ENCODE measurements around the gene FHIT.

Gene FHIT

GRCh38 chr3:59820352-59820934 lies 1430.8 kb downstream of the FHIT start:
- TF ChIP-seq, protein P1, sequence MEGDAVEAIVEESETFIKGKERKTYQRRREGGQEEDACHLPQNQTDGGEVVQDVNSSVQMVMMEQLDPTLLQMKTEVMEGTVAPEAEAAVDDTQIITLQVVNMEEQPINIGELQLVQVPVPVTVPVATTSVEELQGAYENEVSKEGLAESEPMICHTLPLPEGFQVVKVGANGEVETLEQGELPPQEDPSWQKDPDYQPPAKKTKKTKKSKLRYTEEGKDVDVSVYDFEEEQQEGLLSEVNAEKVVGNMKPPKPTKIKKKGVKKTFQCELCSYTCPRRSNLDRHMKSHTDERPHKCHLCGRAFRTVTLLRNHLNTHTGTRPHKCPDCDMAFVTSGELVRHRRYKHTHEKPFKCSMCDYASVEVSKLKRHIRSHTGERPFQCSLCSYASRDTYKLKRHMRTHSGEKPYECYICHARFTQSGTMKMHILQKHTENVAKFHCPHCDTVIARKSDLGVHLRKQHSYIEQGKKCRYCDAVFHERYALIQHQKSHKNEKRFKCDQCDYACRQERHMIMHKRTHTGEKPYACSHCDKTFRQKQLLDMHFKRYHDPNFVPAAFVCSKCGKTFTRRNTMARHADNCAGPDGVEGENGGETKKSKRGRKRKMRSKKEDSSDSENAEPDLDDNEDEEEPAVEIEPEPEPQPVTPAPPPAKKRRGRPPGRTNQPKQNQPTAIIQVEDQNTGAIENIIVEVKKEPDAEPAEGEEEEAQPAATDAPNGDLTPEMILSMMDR (IDR thresholded peaks at IDR 0.05; ENCODE audit: low read depth, low read length, missing control alignments) = no peak
- in situ Hi-C loops (cut with HindIII; ENCODE audit: low pct_ligation_motif_present, low sequenced_read_pairs) = no loop called here
- no peak overlapping the region for H3K4me3 ChIP-seq (ENCODE audit: low read depth, low read length)
- DNase-seq = peak; percentile 43
- H3K27me3 ChIP-seq (replicated peaks) = no peaks in the 10 kb centered on the region
- H3K27ac ChIP-seq = no peak overlapping the region
- H3K36me3 ChIP-seq (replicated peaks) = no peaks in the 10 kb centered on the region

GRCh38 chr3:59818919-59819300 lies 1432.3 kb downstream of the FHIT start:
- no peak for DNase-seq
- no peaks in the 10 kb centered on the region for H3K36me3 ChIP-seq (replicated peaks)
- TF ChIP-seq, protein P1 (IDR thresholded peaks at IDR 0.05; ENCODE audit: low read depth, low read length, missing control alignments) = no peak
- H3K4me3 ChIP-seq (ENCODE audit: low read depth, low read length) = no peak overlapping the region
- no peaks in the 10 kb centered on the region for H3K27me3 ChIP-seq (replicated peaks)
- in situ Hi-C loops (cut with HindIII; ENCODE audit: low pct_ligation_motif_present, low sequenced_read_pairs) = no loop called here
- peak overlapping the region; percentile 96 for H3K27ac ChIP-seq

- H3K4me3 ChIP-seq (ENCODE audit: low read depth, low read length) = peak overlapping the region; percentile 18
- H3K36me3 ChIP-seq (replicated peaks) = no peaks in the 10 kb centered on the region
- H3K27me3 ChIP-seq (replicated peaks) = no peaks in the 10 kb centered on the region
- H3K27ac ChIP-seq = peak overlapping the region; percentile 96
- TF ChIP-seq, protein P1 (IDR thresholded peaks at IDR 0.05; ENCODE audit: low read depth, low read length, missing control alignments) = no peak
- DNase-seq = peak; percentile 98
- in situ Hi-C loops (cut with HindIII; ENCODE audit: low pct_ligation_motif_present, low sequenced_read_pairs) = no loop called here
These were observed 1433.0 kb downstream of the FHIT start for GRCh38 chr3:59818033-59818918.

DNA sequence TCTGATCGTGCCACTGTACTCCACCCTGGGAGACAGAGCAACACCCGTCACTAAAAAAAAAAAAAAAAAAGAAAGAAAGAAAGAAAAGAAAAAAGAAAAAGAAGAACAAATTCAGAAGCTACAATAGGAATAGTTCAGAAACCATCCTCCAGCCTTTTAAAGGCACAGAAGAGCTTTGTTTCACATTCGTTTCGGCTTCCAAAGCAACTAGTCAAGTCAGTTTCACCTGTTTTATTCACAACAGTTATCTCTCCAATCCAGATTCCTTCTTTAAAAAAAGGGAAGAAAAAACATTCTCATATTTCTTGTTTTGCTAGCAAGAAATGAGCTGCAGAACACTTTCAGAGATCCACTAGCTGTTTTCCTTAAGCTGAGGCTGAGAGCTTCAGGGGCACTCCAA lies 1433.7 kb downstream of the FHIT start:
- Histone ChIP-seq H3K27me3 (replicated peaks) (no peaks in the 10 kb centered on the region), H3K36me3 (replicated peaks) (no peaks in the 10 kb centered on the region), H3K27ac (peak overlapping the region; percentile 96), H3K4me3 (ENCODE audit: low read depth, low read length) (no peak overlapping the region)
- in situ Hi-C loops (cut with HindIII; ENCODE audit: low pct_ligation_motif_present, low sequenced_read_pairs) = no loop called here
- no peak for DNase-seq
- TF ChIP-seq, protein P1 (IDR thresholded peaks at IDR 0.05; ENCODE audit: low read depth, low read length, missing control alignments) = no peak

GRCh38 chr3:59816312-59816711 lies 1434.9 kb downstream of the FHIT start:
- in situ Hi-C loops (cut with HindIII; ENCODE audit: low pct_ligation_motif_present, low sequenced_read_pairs) = no loop called here
- Histone ChIP-seq H3K27ac (no peak overlapping the region), H3K36me3 (replicated peaks) (no peaks in the 10 kb centered on the region), H3K27me3 (replicated peaks) (no peaks in the 10 kb centered on the region), H3K4me3 (ENCODE audit: low read depth, low read length) (no peak overlapping the region)
- TF ChIP-seq, protein P1 (IDR thresholded peaks at IDR 0.05; ENCODE audit: low read depth, low read length, missing control alignments) = no peak
- no peak for DNase-seq
